ENCODE measurements around the gene SV2C.
A peak's percentile ranks its signal among the peaks of the same experiment; 100 is the strongest.

SV2C gene

GRCh38 chr5:76062502-76063041, 20.6 kb upstream of the SV2C start:
- no peak overlapping the region for H3K27ac ChIP-seq
- TF ChIP-seq CTCF (conservative IDR thresholded peaks at IDR 0.05) = no peak
- no peak for TF ChIP-seq ZFX (IDR thresholded peaks at IDR 0.05)

GRCh38 chr5:76065258-76065657, 17.9 kb upstream of the SV2C start:
- no peak for TF ChIP-seq ZFX (IDR thresholded peaks at IDR 0.05)
- no peak for TF ChIP-seq CTCF (conservative IDR thresholded peaks at IDR 0.05)
- no peak overlapping the region for H3K27ac ChIP-seq

GRCh38 chr5:76069061-76069735, 14.0 kb upstream of the SV2C start:
- no peak overlapping the region for H3K27ac ChIP-seq
- TF ChIP-seq ZFX (IDR thresholded peaks at IDR 0.05) (no peak), CTCF (conservative IDR thresholded peaks at IDR 0.05) (no peak)

GRCh38 chr5:76074487-76075065, 8.6 kb upstream of the SV2C start:
- no peak overlapping the region for H3K27ac ChIP-seq
- no peak for TF ChIP-seq ZFX (IDR thresholded peaks at IDR 0.05)
- TF ChIP-seq CTCF (conservative IDR thresholded peaks at IDR 0.05) = peak; percentile 81

- no peak overlapping the region for H3K27ac ChIP-seq
- no peak for TF ChIP-seq CTCF (conservative IDR thresholded peaks at IDR 0.05)
- no peak for TF ChIP-seq ZFX (IDR thresholded peaks at IDR 0.05)
Observed at GRCh38 chr5:76081811-76082771, 1.1 kb upstream of the SV2C start.

GRCh38 chr5:76083555-76084495, 642 bp downstream of the SV2C start:
- H3K27ac ChIP-seq = no peak overlapping the region
- TF ChIP-seq CTCF (conservative IDR thresholded peaks at IDR 0.05) (no peak), ZFX (IDR thresholded peaks at IDR 0.05) (no peak)
